Measurements from ENCODE around the gene RNU7-1.
A peak's percentile ranks its signal among the peaks of the same experiment; 100 is the strongest.

DNA sequence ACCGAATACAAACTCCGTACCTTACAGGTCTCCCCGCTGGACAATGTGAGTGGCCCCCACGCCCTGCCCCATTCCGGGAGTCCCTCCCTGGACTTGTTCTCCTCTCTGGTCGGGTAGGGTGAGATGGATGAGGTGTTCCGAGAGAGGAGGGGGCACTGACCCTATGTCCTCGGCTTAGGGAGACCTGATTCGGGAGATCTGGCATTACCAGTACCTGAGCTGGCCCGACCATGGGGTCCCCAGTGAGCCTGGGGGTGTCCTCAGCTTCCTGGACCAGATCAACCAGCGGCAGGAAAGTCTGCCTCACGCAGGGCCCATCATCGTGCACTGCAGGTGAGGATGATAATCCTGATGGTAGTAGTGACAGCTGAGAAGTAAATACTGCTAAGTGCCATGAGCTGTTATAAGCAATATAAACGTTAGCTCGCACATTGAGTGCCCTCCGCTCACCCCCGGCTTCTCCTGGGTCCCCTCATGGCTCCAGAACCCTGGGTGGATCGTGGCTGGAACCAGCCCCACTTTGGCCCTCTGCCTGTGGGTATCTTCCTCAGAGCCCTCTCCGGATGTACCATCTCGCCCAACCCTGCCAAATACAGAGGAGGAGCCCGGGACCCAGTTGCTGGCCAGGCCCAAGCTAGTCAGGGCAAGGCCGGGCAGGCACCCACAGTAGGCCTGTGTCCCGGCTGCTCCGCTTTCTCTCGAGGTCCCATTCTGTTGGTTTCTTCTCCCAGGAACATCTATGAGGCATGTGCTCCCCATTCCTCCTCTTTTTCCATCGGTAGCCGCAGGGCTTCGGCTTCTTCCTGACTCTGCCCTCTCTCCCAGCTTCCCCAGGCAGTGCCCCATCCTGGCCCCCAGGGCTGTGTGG lies 14.4 kb downstream of the RNU7-1 start:
- TF ChIP-seq POLR2A (IDR thresholded peaks at IDR 0.05; ENCODE audit: low read depth, low read length) (no peak; the same call in none of the 2 replicates), POLR2AphosphoS5 (IDR thresholded peaks at IDR 0.05; ENCODE audit: low read depth, low read length) (peak; percentile 28; the same call in 1 of the 2 replicates)
